Measurements from ENCODE around the gene MAGI1. TPM values are rescaled to one million over a fixed set of nuclear protein-coding genes. Genes with fewer than 3 reads are reported as not detected.
A peak's percentile ranks its signal among the peaks of the same experiment; 100 is the strongest.

MAGI1 gene
- total RNA-seq, 1 donor from 2014 or later = 28.3 TPM

- ATAC-seq (no peak), DNase-seq (ENCODE audit: low spot score) (no peak)
Observed at GRCh38 chr3:65352951-65353350, 685.8 kb downstream of the MAGI1 start.

GRCh38 chr3:65351753-65352152 lies 687.0 kb downstream of the MAGI1 start:
- ATAC-seq (no peak), DNase-seq (ENCODE audit: low spot score) (no peak)

GRCh38 chr3:65350801-65351476 lies 687.8 kb downstream of the MAGI1 start:
- no peak for DNase-seq (ENCODE audit: low spot score)
- ATAC-seq = no peak

DNA sequence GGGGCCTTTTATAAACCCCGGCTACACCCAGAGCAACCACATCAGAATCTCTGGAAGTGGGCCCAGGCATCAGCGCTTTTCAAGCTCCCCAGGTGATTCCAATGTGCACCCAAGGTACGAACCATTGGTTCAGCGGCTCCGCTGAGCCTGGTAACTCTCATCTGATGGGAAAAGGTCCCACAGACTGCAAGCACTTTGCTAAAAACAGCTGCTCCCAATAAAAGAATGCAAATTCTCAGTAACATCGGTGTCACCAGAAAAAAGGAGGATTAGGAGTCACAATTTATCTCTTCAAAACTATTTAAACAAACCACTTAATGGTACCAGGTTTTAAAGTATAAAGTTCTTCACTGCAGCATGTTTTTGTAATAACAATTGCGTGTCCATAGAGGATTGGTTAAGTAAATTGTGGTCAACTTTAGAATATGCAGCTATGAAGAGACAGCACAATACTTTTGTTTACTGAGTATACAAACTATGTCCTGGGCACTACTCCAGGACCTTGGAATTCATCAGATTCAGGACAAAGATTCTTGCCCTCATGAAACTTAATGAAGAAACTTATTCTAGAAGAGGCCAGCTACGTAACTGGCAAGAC lies 690.2 kb downstream of the MAGI1 start:
- no peak for DNase-seq (ENCODE audit: low spot score)
- ATAC-seq = no peak

DNA sequence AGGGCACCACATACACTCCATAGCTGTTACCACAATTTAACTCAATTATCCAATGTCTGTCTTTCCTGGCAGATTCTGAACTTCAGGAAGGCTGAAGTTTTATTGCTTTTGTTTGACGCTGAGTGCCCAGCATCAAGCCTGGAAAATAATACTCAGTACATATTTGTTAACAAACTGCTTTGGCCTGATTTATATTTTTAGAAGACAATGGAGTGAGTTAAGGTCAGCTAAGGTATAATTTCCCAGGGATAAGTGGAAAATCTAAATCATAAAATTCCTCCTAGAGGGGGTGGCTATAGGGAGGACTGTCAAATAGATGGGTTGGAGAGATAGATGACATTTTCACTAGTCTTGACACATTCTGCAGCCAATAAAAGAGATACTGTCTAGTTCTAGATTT lies 691.6 kb downstream of the MAGI1 start:
- no peak for ATAC-seq
- no peak for DNase-seq (ENCODE audit: low spot score)

GRCh38 chr3:65344846-65345245 lies 693.9 kb downstream of the MAGI1 start:
- no peak for ATAC-seq
- DNase-seq (ENCODE audit: low spot score) = no peak

GRCh38 chr3:65344444-65344843 lies 694.3 kb downstream of the MAGI1 start:
- no peak for ATAC-seq
- DNase-seq (ENCODE audit: low spot score) = no peak

GRCh38 chr3:65343736-65344135 lies 695.0 kb downstream of the MAGI1 start:
- ATAC-seq (no peak), DNase-seq (ENCODE audit: low spot score) (no peak)

DNA sequence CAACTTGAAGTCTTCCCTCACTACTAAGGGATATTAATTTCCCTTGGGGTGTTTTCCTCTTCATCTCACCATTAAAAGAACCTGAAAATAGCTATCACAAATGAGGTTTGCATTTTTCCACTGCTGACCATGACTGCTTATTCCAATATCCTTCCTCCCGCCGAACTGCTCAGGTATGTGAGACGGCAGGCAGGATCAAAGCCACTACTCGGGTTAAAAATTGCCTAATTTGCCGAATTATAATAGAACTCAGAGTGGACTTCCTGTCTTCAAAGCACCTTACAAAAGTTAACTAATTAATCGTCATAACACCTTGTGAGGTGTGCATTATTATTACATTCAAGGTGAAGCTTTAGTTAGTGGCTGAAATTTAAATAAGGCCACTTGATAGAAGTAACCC lies 695.7 kb downstream of the MAGI1 start:
- DNase-seq (ENCODE audit: low spot score) (no peak), ATAC-seq (no peak)

DNA sequence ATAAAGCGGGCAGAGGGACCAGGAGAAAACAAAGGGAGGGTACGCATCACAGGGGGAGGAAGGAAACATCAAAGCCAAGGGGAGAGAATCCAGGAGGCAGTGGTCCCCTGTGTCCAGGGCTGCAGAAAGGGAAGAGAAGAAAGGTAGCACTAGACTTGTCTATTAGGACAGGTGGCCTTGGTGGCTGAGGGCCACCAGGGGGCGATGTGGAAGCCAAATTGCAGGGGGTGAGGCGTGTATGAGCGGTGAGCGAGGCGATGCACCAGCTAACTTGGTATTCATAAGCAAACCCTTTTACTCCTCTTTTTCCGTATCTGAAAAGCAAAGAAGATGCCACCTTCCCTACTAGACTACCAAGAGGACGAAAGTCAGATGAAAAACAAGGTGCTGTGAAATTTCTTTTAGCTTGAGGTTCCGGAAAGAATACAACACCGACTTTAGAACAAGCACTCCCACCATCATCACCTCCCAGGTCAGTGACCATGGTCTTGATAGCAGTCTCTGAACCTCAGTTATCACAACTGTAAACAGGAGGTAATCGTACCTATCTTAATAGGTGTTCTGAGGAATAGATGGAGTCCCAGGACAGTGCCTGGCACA lies 696.5 kb downstream of the MAGI1 start:
- DNase-seq (ENCODE audit: low spot score) (peak; percentile 60), ATAC-seq (peak; percentile 96)

- no peak for ATAC-seq
- no peak for DNase-seq (ENCODE audit: low spot score)
Observed at GRCh38 chr3:65339192-65339740, 699.5 kb downstream of the MAGI1 start.

DNA sequence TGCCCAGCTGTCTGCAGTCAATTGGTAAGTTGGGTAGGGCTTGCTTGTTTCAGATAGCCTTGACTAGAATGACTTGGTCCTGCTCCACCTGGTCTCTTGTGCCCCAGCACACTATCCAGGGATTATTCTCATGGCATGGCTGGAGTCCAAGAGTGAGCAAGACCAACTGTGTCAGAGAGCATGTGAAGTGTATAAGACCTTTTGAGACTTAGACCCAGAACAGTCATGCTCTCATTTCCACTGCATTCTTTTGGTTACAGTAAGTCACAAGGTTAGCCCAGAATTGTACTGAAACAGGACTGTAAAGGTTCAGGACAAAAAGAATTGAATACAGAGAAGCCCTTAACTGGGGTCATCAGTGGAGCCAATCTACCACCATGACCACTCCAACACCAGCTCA lies 700.1 kb downstream of the MAGI1 start:
- DNase-seq (ENCODE audit: low spot score) = no peak
- no peak for ATAC-seq

- DNase-seq (ENCODE audit: low spot score) (no peak), ATAC-seq (no peak)
Observed at GRCh38 chr3:65335587-65335986, 703.1 kb downstream of the MAGI1 start.

DNA sequence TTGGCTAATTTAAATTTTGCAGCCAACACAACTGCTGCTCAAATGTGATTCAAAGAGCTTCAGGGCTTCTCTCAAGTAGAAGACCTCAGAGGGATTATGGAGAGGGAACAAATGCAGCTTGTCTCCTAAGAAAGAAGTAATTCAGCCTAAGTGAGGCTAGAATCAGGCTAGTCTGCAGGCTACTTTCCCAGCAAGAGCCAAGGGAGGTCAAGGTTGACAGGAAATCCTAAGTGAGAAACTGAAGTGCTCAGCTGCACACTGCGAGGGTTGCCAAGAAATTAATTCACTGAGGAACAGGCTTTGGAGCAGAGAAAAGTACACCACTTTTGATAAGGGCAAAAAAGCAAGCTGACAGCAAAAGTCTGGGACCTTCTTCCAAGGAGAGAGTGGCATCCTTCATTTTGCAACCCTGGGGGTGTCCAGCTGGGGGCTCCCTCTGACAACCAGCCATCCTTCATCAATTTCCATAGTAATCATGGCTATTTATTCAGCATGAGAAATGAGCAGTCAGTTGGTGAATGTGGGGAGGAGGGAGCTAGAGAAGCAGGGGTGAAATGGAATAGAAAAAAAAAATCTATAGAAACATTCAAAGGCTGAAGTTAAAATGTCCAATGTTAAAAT lies 704.6 kb downstream of the MAGI1 start:
- DNase-seq (ENCODE audit: low spot score) = no peak
- ATAC-seq = peak; percentile 55

DNA sequence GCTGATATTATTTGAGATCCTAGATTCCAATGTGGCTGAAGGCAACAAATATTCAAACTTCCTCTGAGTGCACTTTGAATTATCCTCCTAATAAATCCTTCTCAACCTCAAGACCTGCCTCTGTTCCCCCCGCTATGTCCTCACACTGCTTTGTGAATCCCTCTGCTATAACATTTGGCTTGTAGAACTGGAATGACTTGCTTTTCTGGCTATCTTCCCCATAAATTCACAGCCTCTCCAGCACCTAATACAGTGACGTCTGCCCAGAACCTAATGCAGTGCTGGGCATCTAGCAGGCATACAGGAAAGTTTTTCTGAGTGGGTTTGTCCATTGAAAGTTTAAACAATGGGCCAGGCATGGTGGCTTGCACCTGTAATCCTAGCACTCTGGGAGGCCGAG lies 707.0 kb downstream of the MAGI1 start:
- DNase-seq (ENCODE audit: low spot score) = no peak
- no peak for ATAC-seq

DNA sequence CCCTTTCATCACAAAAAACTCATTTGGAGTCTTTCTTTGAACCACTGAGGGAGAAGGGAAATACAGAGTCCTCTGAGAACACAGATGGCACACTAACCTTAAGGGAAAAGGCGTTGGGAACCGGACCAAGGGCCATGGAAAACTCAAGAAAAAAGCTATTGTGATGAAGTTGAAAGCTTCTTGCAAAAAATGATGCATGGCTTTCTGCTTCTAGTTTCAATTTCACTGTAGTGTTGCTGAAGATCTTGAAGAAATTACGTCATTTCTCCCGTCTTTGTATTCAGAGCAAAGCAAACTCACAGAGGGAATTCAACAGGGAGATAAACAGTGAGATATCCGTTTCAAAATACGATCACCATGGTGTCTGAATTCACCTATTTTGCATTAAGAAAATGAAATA lies 708.6 kb downstream of the MAGI1 start:
- no peak for DNase-seq (ENCODE audit: low spot score)
- ATAC-seq = no peak

DNA sequence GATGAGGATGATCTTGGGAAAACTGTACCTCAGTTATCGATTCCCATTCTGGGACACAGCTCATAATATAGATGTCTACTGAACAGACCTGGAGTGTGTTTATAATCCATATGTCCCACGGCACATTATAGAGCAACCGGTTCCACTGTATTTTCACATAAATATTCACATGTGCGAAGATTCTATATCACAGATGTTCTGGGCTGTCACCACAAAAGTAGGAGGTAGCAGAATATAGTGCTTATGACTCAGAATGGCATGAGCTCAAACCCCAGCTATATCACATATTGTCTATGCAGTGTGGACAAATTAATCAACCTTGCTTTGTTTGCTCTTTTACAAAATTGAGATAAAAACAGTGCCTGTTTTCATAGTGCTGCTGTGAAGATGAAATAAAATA lies 710.6 kb downstream of the MAGI1 start:
- DNase-seq (ENCODE audit: low spot score) = no peak
- ATAC-seq = no peak

DNA sequence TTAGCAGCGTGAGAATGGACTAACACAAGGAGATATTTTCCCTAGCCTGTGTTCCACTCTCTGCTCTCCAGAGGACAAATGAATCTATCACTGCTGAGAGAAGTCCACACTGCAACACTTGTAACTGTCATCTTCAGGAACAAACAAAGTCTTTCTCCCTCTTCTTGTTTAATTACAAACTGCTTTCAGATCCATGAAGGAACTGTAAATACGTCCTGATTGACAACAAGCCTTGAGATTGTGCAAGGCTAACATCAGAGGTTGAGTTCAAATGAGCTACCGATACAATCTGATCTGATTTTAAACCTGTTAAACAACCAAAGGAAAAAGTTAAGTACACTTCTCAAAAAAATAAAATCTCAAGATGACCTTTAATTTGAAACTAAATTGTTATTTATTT lies 712.1 kb downstream of the MAGI1 start:
- ATAC-seq = no peak
- DNase-seq (ENCODE audit: low spot score) = no peak

DNA sequence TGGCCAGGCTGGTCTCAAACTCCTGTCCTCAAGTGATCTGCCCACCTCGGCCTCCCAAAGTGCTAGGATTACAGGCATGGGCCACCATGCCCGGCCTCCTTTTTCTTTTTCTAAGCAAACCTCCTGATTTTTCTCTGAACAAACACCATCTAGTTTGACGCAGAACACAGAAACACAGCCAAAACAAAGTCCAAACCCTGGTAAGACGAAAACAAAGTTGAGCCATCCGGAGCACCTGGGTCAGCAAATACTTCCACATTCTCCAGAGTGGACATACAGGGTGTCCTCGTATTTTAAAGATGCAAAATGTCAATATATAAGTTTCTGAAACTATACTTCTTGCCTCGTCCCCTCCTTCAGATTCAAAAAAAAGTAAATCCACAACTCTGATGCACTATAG lies 715.8 kb downstream of the MAGI1 start:
- DNase-seq (ENCODE audit: low spot score) (no peak), ATAC-seq (peak; percentile 82)

DNA sequence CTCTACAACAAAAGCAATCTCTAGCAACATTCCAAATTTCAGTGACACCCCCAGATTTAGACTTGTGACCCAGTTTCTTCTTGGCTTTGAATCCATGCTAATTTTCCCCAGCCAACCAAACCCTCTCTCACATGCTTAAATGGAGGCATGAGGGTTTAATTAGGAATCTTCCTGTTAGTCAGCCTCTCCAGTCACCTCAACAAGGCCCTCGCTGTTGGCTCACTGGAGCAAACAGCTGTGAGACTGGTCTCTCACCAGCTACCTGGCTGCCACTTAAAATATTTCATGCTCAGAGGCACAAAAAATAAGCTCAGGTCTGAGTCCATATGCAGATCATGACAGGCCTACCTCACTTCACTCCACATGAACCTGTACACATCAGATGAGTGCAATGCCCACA lies 720.5 kb downstream of the MAGI1 start:
- DNase-seq (ENCODE audit: low spot score) (no peak), ATAC-seq (no peak)

- no peak for DNase-seq (ENCODE audit: low spot score)
- no peak for ATAC-seq
Observed at GRCh38 chr3:65314916-65315315, 723.8 kb downstream of the MAGI1 start.

DNA sequence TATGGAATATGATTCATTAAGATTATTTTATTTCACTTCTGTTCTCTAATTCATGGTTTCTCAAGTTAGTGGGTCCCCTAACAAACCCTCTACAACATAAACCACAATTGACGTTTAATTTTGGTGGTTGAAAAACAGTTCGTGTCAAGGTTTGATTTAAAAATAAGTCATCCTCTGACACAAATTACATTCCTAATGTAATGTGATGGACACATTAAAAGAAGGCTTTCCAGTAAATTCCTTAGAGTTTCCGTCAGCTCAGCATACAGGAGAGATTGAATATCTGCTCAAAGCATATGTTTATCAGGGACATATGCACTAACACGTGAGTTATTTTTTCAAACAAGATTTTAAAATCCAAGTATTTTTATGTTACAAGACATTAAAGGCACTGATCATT lies 724.4 kb downstream of the MAGI1 start:
- DNase-seq (ENCODE audit: low spot score) = no peak
- ATAC-seq = no peak
